PC-9 (cell line): Measurements from ENCODE around the gene MMP19.

ENCODE experiments used
- CTCF ChIP-seq: fragments of 200-600 bp; sonication (generic); conservative IDR thresholded peaks from 2 replicates; pipeline ENCODE4 v1.6.1; 2017; ENCODE audit warnings: mixed run types, antibody characterized with exemption, mild to moderate bottlenecking, moderate library complexity
- EZH2 ChIP-seq: fragments of 200-600 bp; sonication (generic); IDR thresholded peaks from 2 replicates; pipeline ENCODE4 v1.8.0; 2017; ENCODE audit warnings: antibody characterized with exemption, low read depth

- TF ChIP-seq CTCF: no peak
- TF ChIP-seq EZH2: no peak
These were observed 12.7 kb downstream of the MMP19 start for GRCh38 chr12:55829967-55830600.
